Stimulated activated effector memory CD8-positive, alpha-beta T cell treated with anti-CD3 and anti-CD28 coated beads, Interleukin-12 subunit alpha, Interleukin-12 subunit beta, amount 100 ng/mL, for 72 hours (primary cell): ENCODE data around the gene NCAPH2.

ENCODE experiments used
- ATAC-seq: fragments of 150-1000 bp; cut with Tn5 transposase; 2 replicates; pipeline ENCODE4 v1.10.0; 2021
- DNase-seq, 2 donors: peaks; one replicate each; pipeline ENCODE4 v3.0.0; 2021 to 2022; ENCODE audit warnings: low spot score in 2 of 2
- H3K27ac Mint-ChIP-seq: one replicate; pipeline ENCODE4 v1.8.0; 2022; ENCODE audit warnings: mild to moderate bottlenecking, mixed read lengths
- H3K36me3 Mint-ChIP-seq: one replicate; pipeline ENCODE4 v1.8.0; 2022; ENCODE audit warnings: mild to moderate bottlenecking, mixed read lengths
- H3K4me1 Mint-ChIP-seq: one replicate; pipeline ENCODE4 v1.8.0; 2022; ENCODE audit warnings: mixed read lengths
- H3K4me3 Mint-ChIP-seq: one replicate; pipeline ENCODE4 v1.8.0; 2022; ENCODE audit warnings: mild to moderate bottlenecking, mixed read lengths
- H3K9me3 Mint-ChIP-seq: one replicate; pipeline ENCODE4 v1.8.0; 2022; ENCODE audit warnings: mixed read lengths

Gene NCAPH2

DNA sequence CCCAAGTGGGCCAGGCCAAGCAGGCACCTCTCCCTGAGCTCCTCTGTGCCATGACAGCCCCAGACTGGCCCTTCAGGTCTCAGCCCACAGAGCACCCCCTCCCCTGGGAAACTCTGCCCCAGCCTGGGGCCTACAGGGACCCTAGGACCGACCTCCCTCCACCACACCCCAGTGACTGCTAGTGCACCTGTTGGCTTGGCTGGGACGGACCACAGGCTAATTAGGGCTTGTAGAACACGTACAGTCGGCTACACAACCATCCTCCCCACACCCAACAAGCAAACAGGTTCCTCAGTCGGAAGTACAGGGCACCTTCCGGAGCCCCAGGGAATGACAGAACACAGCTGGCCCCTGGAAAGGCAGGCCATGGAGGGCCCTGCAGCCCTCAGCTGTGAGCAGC is 37.5 kb upstream of the NCAPH2 start:
- no peak for ATAC-seq
- no peaks in the 10 kb centered on the region for H3K9me3 Mint-ChIP-seq
- peaks cover 74% of the 10 kb centered on the region for H3K4me1 Mint-ChIP-seq

GRCh38 chr22:50471197-50471847 is 36.7 kb upstream of the NCAPH2 start:
- peak overlapping the region; percentile 88 for H3K4me3 Mint-ChIP-seq
- DNase-seq (no peak), ATAC-seq (no peak)
- peak overlapping the region; percentile 93 for H3K27ac Mint-ChIP-seq
- H3K9me3 Mint-ChIP-seq: no peaks in the 10 kb centered on the region
- H3K36me3 Mint-ChIP-seq: peaks cover 36% of the 10 kb centered on the region
- peaks cover 68% of the 10 kb centered on the region for H3K4me1 Mint-ChIP-seq

More for the DNA sequence above, 37.5 kb upstream of the NCAPH2 start:
- Mint-ChIP-seq H3K27ac (peak overlapping the region; percentile 93), H3K36me3 (peaks cover 41% of the 10 kb centered on the region), H3K4me3 (peak overlapping the region; percentile 88)
- peak in 1 of 2 donors; percentile 64 for DNase-seq

DNA sequence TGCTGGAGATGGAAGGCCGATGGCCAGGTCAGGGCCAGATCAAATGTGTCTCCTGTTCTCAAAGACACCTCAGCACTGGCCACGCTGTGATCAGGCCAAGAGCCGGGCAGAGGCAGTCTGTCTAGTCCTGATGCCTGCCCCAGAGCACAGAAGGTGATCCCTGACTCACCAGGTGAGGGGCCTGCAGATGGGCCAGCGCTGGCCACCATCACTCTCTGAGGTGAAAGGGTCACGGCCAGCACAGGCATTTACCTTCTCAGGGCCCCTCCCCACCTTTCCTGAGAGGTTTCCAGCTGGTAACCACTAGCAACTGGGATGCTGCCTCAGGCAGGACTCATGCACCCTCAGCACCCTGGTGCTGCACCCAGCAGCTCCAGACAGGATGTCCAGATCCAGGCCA is 36.1 kb upstream of the NCAPH2 start:
- Mint-ChIP-seq H3K4me1 (peaks cover 63% of the 10 kb centered on the region), H3K4me3 (peak overlapping the region; percentile 88), H3K36me3 (peaks cover 31% of the 10 kb centered on the region), H3K9me3 (no peaks in the 10 kb centered on the region), H3K27ac (peak overlapping the region; percentile 93)
- DNase-seq (no peak), ATAC-seq (no peak)

GRCh38 chr22:50473088-50473487 is 34.9 kb upstream of the NCAPH2 start:
- no peaks in the 10 kb centered on the region for H3K9me3 Mint-ChIP-seq
- peak overlapping the region; percentile 88 for H3K4me3 Mint-ChIP-seq
- ATAC-seq: peak; percentile 33
- peaks cover 25% of the 10 kb centered on the region for H3K36me3 Mint-ChIP-seq
- H3K4me1 Mint-ChIP-seq: peaks cover 67% of the 10 kb centered on the region
- DNase-seq: peak in 1 of 2 donors; percentile 70
- peak overlapping the region; percentile 93 for H3K27ac Mint-ChIP-seq

DNA sequence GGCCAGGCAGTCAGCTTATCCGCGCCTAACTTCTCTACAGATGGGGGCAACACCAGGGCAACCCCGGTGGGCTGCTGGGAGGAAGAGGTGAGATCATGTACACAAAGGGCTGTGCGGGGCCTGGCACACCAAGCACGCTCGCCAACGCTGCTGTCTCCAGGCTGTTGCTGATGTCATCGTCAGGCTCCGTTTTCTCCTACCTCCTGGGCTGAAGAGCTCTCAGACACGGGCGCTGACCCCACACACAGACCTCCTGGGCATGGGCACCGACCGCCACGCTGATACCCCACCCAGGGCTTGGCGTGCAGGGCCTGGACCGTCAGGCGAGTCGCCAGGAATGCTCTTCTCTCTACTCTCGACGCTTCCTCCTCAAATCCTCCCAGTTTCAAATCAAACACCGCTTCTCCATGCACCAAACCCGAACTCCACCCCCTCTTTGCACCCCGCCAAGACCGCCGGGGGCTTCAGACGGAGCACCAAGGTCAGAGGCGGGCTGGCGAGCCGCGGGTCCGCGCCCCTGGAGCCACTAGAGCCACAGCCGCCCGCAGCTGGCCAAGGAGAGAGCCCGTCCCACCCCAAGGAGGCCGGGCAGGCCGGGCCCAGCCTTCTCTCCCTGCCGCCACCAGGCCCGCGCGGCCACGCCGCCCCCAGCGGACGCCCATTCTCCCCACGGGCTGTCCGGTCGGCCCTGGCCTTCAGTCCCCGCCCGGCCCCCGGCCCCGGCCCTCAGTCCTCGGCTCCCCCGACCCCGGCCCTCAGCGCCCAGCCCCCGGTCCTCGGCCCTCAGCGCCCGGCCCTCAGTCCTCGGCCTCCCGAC is 34.0 kb upstream of the NCAPH2 start:
- ATAC-seq: peak; percentile 12
- Mint-ChIP-seq H3K4me3 (peak overlapping the region; percentile 88), H3K36me3 (peaks cover 19% of the 10 kb centered on the region), H3K9me3 (no peaks in the 10 kb centered on the region), H3K4me1 (peaks cover 58% of the 10 kb centered on the region), H3K27ac (peak overlapping the region; percentile 93)
- peak in 1 of 2 donors; percentile 76 for DNase-seq

DNA sequence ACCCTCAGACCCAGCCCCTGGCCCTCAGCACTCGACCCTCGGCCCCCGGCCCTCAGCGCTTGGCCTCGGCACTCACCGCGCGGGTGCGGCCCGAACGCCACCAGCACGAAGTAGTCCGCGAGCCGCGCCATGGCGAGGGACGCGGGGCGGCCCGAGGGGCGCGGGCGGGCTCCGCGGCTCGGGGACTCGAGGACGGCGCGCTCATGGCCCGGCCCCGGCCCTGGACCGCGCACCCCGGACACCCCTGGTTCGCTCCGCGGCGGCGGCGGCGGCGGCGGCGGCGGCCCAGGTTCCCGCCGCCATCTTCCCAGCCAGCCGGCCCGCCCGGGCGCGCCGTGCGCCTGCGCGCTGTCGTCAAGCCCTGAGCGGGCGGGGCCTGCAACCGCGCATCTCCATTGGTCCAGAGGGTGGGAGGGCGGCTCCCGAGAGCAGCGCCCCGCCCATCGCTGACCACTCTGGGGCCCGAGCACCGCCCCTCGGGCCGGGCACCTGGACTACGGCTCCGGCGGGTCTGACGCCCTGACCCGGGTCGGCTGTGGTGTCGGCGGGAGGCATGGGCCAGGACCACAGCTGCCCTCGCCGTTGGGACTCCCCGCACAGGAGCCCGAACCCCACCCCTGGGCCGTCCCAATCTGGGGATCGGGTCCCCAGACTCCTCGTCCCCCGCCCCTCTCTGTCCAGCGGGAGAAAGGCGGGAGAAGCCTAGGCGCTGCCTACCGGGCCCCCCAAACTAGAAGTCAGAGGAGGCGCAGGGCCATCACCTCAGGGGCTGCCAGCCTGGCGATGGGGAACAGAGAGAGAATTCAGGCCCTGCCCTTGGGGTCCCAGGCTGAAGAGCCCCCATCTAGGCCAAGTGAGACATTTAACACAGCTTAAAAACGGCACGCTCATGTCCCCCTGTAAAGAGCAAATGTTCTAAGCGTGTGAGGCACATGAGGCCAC is 33.0 kb upstream of the NCAPH2 start, which contains the start of gene SBF1:
TSS of gene SBF1 (minus strand) at position 326 of the 942 bp plus-strand sequence. CDS start at position 131, 195 bp downstream.
- DNase-seq (peak; percentile 90 to 94), ATAC-seq (peak; percentile 77)
- Mint-ChIP-seq H3K9me3 (no peaks in the 10 kb centered on the region), H3K27ac (peak within 1 kb of the TSS; percentile 93), H3K4me1 (peaks cover 55% of the 10 kb centered on the region), H3K4me3 (peak within 1 kb of the TSS; percentile 88), H3K36me3 (peaks cover 19% of the 10 kb centered on the region)

- Mint-ChIP-seq H3K27ac (peak overlapping the region; percentile 71), H3K4me3 (peak overlapping the region; percentile 88), H3K4me1 (peaks cover 53% of the 10 kb centered on the region)
These were observed 32.4 kb upstream of the NCAPH2 start for GRCh38 chr22:50475652-50476002.

DNA sequence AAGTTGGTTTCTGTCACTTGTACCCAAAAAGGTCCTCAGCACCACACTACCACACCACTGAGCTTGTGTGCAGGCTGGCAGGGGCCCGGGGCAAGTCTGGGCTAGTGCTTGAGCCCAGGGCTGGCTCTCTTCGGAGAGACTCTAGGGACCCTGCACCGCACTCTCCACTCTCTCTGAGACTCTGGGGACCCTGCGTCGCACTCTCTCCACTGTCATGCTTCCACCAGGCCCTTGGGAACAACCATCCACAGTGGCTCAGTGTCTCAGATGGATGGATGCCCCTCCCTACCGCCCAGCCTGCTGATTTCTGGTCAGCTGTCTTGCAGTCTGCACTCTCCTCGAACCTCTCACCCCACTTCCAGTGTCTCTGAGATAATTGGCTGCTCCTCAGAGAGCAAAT is 31.2 kb upstream of the NCAPH2 start:
- H3K4me1 Mint-ChIP-seq: peaks cover 40% of the 10 kb centered on the region
- H3K36me3 Mint-ChIP-seq: peaks cover 13% of the 10 kb centered on the region
- no peaks in the 10 kb centered on the region for H3K9me3 Mint-ChIP-seq
- DNase-seq: no peak
- no peak for ATAC-seq
- H3K27ac Mint-ChIP-seq: peak overlapping the region; percentile 33
- peak overlapping the region; percentile 88 for H3K4me3 Mint-ChIP-seq

More at GRCh38 chr22:50475652-50476002, 32.4 kb upstream of the NCAPH2 start:
- no peak for ATAC-seq
- no peak for DNase-seq
- peaks cover 13% of the 10 kb centered on the region for H3K36me3 Mint-ChIP-seq
- no peaks in the 10 kb centered on the region for H3K9me3 Mint-ChIP-seq

- peaks cover 30% of the 10 kb centered on the region for H3K4me1 Mint-ChIP-seq
- no peaks in the 10 kb centered on the region for H3K9me3 Mint-ChIP-seq
- ATAC-seq (no peak), DNase-seq (no peak)
- H3K27ac Mint-ChIP-seq: peak overlapping the region; percentile 33
- H3K4me3 Mint-ChIP-seq: no peak overlapping the region
- H3K36me3 Mint-ChIP-seq: peaks cover 13% of the 10 kb centered on the region
These were observed 30.1 kb upstream of the NCAPH2 start for GRCh38 chr22:50477923-50478322.

DNA sequence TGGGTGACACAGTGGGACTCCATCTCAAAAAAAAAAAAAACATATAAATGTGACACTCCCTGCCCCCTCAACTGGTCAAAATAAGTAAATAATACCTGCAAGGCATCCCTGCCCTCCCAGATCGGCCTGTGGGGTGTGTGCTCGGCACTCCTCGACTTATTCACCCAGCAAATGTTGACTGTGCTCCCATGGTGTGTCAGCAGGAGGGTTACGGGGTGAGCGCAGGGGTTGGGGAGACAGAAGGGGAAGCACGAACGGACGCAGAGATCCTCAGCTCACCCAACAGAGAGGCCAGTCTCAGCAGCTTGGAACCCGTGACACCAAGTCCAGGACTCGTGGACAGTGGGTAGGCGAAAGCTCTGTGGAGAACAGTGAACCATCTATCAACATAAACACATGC is 28.3 kb upstream of the NCAPH2 start:
- Mint-ChIP-seq H3K27ac (no peak overlapping the region), H3K9me3 (no peaks in the 10 kb centered on the region), H3K36me3 (peaks cover 5% of the 10 kb centered on the region), H3K4me1 (peaks cover 17% of the 10 kb centered on the region), H3K4me3 (peak overlapping the region; percentile 63)
- ATAC-seq (no peak), DNase-seq (no peak)

DNA sequence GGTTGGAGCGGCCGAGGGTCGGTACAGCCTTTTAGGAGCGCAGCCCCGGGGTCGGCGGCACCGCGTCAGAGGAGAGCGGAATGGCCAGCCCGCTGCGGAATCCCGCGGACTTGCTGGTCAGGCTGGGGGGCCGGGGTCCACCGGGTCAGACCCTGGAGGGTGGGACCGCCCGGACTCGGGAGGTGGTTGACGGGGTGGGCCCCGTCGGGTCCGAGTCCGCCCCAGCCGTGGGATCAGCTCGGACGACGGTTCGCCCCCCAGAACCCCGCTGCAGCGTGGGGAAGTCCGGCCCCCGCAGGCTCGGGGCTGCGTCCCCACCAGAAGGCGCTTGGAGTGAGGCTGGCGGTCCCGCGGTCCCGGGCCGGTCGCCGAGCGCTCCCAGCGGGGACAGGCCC is 27.0 kb upstream of the NCAPH2 start:
- Mint-ChIP-seq H3K36me3 (peaks cover 4% of the 10 kb centered on the region), H3K9me3 (no peaks in the 10 kb centered on the region), H3K4me3 (peak overlapping the region; percentile 63)

GRCh38 chr22:50481440-50482106 is 26.5 kb upstream of the NCAPH2 start, which contains the start of gene ADM2:
Gene ADM2 (plus strand): TSS chr22:50481543. CDS start chr22:50481848, 305 bp downstream.
- Mint-ChIP-seq H3K9me3 (no peaks in the 10 kb centered on the region), H3K27ac (peak within 1 kb of the TSS; percentile 82)
- peak; percentile 77 for ATAC-seq

More for the DNA sequence above, 27.0 kb upstream of the NCAPH2 start:
- H3K4me1 Mint-ChIP-seq: peaks cover 17% of the 10 kb centered on the region
- no peak for ATAC-seq
- DNase-seq: no peak
- H3K27ac Mint-ChIP-seq: peak overlapping the region; percentile 32

DNA sequence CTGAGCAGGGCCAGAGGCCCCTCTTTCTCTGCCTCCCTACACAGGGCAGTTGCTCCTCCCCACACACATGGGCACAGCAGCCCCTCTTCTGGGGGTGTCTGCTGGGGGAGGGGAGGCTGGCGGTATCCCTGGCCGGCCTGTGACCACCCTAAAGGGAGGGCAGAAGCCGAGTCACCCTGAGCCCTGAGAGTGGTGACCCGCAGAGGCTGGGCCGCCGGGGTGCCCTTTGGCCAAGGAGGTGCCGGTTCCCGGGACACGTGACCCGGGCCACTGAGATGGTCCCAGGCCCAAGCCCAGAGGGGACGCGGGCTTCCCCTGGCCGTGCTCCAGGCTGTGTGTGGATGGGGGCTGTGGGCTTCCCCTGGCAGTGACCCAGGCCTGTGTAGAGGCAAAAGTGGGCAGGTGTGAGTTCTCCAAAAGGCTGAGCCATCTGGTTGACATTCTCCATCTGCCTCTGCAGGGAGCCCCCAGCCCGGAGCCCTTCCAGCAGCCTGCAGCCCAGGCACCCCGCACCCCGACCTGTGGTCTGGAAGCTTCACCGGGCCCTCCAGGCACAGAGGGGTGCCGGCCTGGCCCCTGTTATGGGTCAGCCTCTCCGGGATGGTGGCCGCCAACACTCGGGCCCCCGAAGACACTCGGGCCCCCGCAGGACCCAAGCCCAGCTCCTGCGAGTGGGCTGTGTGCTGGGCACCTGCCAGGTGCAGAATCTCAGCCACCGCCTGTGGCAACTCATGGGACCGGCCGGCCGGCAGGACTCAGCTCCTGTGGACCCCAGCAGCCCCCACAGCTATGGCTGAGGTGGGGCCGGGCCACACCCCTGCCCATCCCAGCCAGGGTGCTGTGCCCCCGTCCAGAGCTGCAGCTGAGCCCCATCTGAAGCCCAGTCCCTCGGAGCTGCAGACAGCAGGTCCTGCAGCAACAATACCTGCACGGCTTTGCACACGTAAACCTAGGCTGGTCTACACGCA is 25.6 kb upstream of the NCAPH2 start:
- ATAC-seq (no peak), DNase-seq (no peak)
- Mint-ChIP-seq H3K9me3 (no peaks in the 10 kb centered on the region), H3K4me3 (peak overlapping the region; percentile 69), H3K4me1 (peaks cover 11% of the 10 kb centered on the region), H3K27ac (peak overlapping the region; percentile 82), H3K36me3 (no peaks in the 10 kb centered on the region)

More at GRCh38 chr22:50481440-50482106, 26.5 kb upstream of the NCAPH2 start, which contains the start of gene ADM2:
- H3K4me3 Mint-ChIP-seq: peak within 1 kb of the TSS; percentile 69
- H3K36me3 Mint-ChIP-seq: no peaks in the 10 kb centered on the region
- peak; percentile 58 to 81 for DNase-seq
- peaks cover 17% of the 10 kb centered on the region for H3K4me1 Mint-ChIP-seq
